B cell (primary cell): ENCODE results near the gene SCARF1. TPM values are rescaled to one million over a fixed set of nuclear protein-coding genes. Genes with fewer than 3 reads are reported as not detected.
A peak's percentile ranks its signal among the peaks of the same experiment; 100 is the strongest.

Experiments used
- ATAC-seq: fragments of 200-7000 bp; cut with Tn5 transposase; one replicate; pipeline ENCODE4 v1.10.0; 2021; ENCODE audit warnings: low read depth, mild to moderate bottlenecking, moderate number of reproducible peaks, moderate library complexity
- CTCF ChIA-PET: fragments of 350-600 bp; sonication (Branson Sonifier 250); formaldehyde crosslinking; loops from one replicate; lab custom pipeline; 2021; ENCODE audit warnings: antibody characterized with exemption, inconsistent platforms; lab: Charles Lee
- POLR2A ChIA-PET: fragments of 350-600 bp; sonication (Branson Sonifier 250); formaldehyde crosslinking; loops from one replicate; lab custom pipeline; 2021; ENCODE audit warnings: antibody characterized with exemption; lab: Charles Lee
- DNase-seq: peaks from one replicate; pipeline ENCODE4 v3.0.0; 2013
- H2AFZ ChIP-seq: 2 replicates; pipeline ENCODE4 v1.6.1; 2012; ENCODE audit warnings: mild to moderate bottlenecking, low read depth, low read length; ENCODE audit not compliant: insufficient read depth, poor library complexity, severe bottlenecking
- H3K27ac ChIP-seq, 2 donors: 1 replicate in 1 of 2; 2 replicates in 1 of 2; pipeline ENCODE4 v1.5.1; 2012 to 2013; ENCODE audit warnings: low read length in 2 of 2, mild to moderate bottlenecking in 2 of 2, moderate library complexity in 1 of 2
- H3K27me3 ChIP-seq, 4 experiments: fragments of 200-600 bp in 1 of 4; sonication (generic) in 1 of 4; replicated peaks in 1 of 4; 1 replicate in 2 of 4; 2 replicates in 2 of 4; pipeline versions ENCODE4 v1.6.1 to v1.7.0; 2013 to 2016; ENCODE audit warnings: low read length in 3 of 4, mild to moderate bottlenecking in 2 of 4, mixed read lengths in 1 of 4, moderate library complexity in 1 of 4; ENCODE audit not compliant: insufficient read depth in 4 of 4, control insufficient read depth in 3 of 4; ENCODE audit errors: control extremely low read depth in 1 of 4
- H3K36me3 ChIP-seq, 2 experiments: replicated peaks in 1 of 2; 1 replicate in 1 of 2; 2 replicates in 1 of 2; pipeline versions ENCODE4 v1.6.1 to v1.7.1; 2013; ENCODE audit warnings: low read length in 1 of 2; ENCODE audit not compliant: insufficient read depth in 2 of 2, control insufficient read depth in 1 of 2; ENCODE audit errors: control extremely low read depth in 1 of 2, extremely low read depth in 1 of 2
- H3K4me1 ChIP-seq, 2 donors: fragments of 200-600 bp in 1 of 2; sonication (generic) in 1 of 2; 1 replicate in 1 of 2; 2 replicates in 1 of 2; pipeline versions ENCODE4 v1.5.1 to v1.6.1; 2013 to 2017; ENCODE audit warnings: low read length in 2 of 2; ENCODE audit not compliant: control insufficient read depth in 2 of 2, insufficient read depth in 2 of 2
- H3K4me2 ChIP-seq: replicated peaks from 2 replicates; pipeline ENCODE3; 2012; ENCODE audit warnings: mild to moderate bottlenecking, low read depth, low read length; ENCODE audit not compliant: poor library complexity, severe bottlenecking
- H3K4me3 ChIP-seq, 5 experiments: fragments of 200-600 bp in 1 of 5; sonication (generic) in 1 of 5; 1 replicate in 3 of 5; 2 replicates in 2 of 5; pipeline versions ENCODE4 v1.5.1 to v1.7.0; 2011 to 2016; ENCODE audit warnings: low read length in 4 of 5, mild to moderate bottlenecking in 4 of 5, low read depth in 2 of 5, control low read depth in 1 of 5, moderate library complexity in 1 of 5; ENCODE audit not compliant: insufficient read depth in 1 of 5; ENCODE audit errors: control extremely low read depth in 1 of 5, extremely low read depth in 1 of 5
- H3K79me2 ChIP-seq: fragments of 200-600 bp; sonication (generic); one replicate; pipeline ENCODE4 v1.6.0; 2016; ENCODE audit warnings: low read length; ENCODE audit not compliant: control insufficient read depth, insufficient read depth
- H3K9ac ChIP-seq: fragments of 200-600 bp; sonication (generic); 2 replicates; pipeline ENCODE4 v1.6.1; 2017; ENCODE audit warnings: mild to moderate bottlenecking, low read length, moderate library complexity
- H3K9me3 ChIP-seq, 3 donors: one replicate each; pipeline versions ENCODE4 v1.6.1 to v1.7.1; 2013; ENCODE audit warnings: low read length in 2 of 3; ENCODE audit not compliant: control insufficient read depth in 2 of 3, insufficient read depth in 1 of 3; ENCODE audit errors: control extremely low read depth in 1 of 3
- H4K20me1 ChIP-seq: 2 replicates; pipeline ENCODE4 v1.6.0; 2012; ENCODE audit warnings: mild to moderate bottlenecking, low read length; ENCODE audit not compliant: insufficient read depth, control insufficient read depth, poor library complexity, severe bottlenecking
- H3K27ac Mint-ChIP-seq: one replicate; pipeline ENCODE4 v1.8.0; 2021; ENCODE audit warnings: mixed read lengths
- H3K27me3 Mint-ChIP-seq: one replicate; pipeline ENCODE4 v1.8.0; 2021; ENCODE audit warnings: mixed read lengths
- H3K4me1 Mint-ChIP-seq: one replicate; pipeline ENCODE4 v1.8.0; 2021; ENCODE audit warnings: mixed read lengths
- H3K4me3 Mint-ChIP-seq: one replicate; pipeline ENCODE4 v1.8.0; 2021; ENCODE audit warnings: mixed read lengths
- H3K9me3 Mint-ChIP-seq: one replicate; pipeline ENCODE4 v1.8.0; 2022; ENCODE audit warnings: mixed read lengths; ENCODE audit not compliant: insufficient read depth
- CTCF ChIP-seq: fragments of 200-600 bp; IDR thresholded peaks from one replicate; pipeline ENCODE4 v1.8.0; 2022; ENCODE audit warnings: antibody characterized with exemption, mild to moderate bottlenecking
- EZH2 ChIP-seq: IDR thresholded peaks from 2 replicates; pipeline ENCODE4 v1.6.1; 2012; ENCODE audit warnings: borderline replicate concordance, low read depth, mild to moderate bottlenecking, moderate library complexity, low read length; ENCODE audit not compliant: insufficient read depth, poor library complexity, severe bottlenecking
- WGBS: methylation state at CpG from one replicate; pipeline ENCODE4 v1.1.5; 2013; ENCODE audit warnings: missing lambda C conversion rate; ENCODE audit not compliant: insufficient coverage; 5-methylcytosine and 5-hydroxymethylcytosine counted together
- intact Hi-C: fragments of 100-400 bp; cut with micrococcal nuclease; formaldehyde crosslinking; loops from one replicate; pipeline ENCODE4 v1.10.0; 2022
- polyA plus RNA-seq: library from polyadenylated mRNA; depleted of rRNA; stranded (reverse); fragments of >200 nt; gene quantifications from 2 replicates; pipeline ENCODE4 v1.2.3, GENCODE V29; 2012
- total RNA-seq, 2 donors: library from RNA; stranded (reverse); fragments of 120-200 nt in 1 of 2; gene quantifications; 1 replicate in 1 of 2; 2 replicates in 1 of 2; pipeline versions ENCODE4 v1.2.3 to v1.2.4, GENCODE V29; 2013 to 2022

The SCARF1 gene
- total and polyA plus RNA-seq, 2 donors (not counting 1 experiment from before 2014, with no cell fraction given) = 0.54 to 3.7 TPM

- Histone ChIP-seq H3K9ac (no peak overlapping the region), H4K20me1 (peaks cover 33% of the 10 kb centered on the region), H3K4me3 (no peak overlapping the region), H3K27ac (no peak overlapping the region), H3K4me1 (peaks cover 0 to 19% of the 10 kb centered on the region in 2 donors), H2AFZ (no peak overlapping the region), H3K9me3 (peaks cover 0 to 9% (median 0%) of the 10 kb centered on the region in 3 donors), H3K36me3 (peaks cover 0 to 22% of the 10 kb centered on the region in 2 experiments), H3K4me2 (peak overlapping the region; percentile 28), H3K27me3 (no peaks in the 10 kb centered on the region), H3K79me2 (peaks cover 18% of the 10 kb centered on the region)
- TF ChIP-seq CTCF = no peak
- TF ChIP-seq EZH2 = no peak
- ChIA-PET POLR2A (interaction anchor here (1.0 kb wide), 1 partner anchor 23 kb away, joined by 3 read pairs; the partner anchor contains the start of gene SLC43A2), CTCF (interaction anchor here (1.0 to 1.1 kb wide), 2 partner anchors 20 to 240 kb away, joined by 3 read pairs; no protein-coding TSS in a partner anchor)
- H3K9me3 Mint-ChIP-seq = no peaks in the 10 kb centered on the region
- WGBS = 48% methylated on average over 32 of the region's 35 CpGs
- peaks cover 27% of the 10 kb centered on the region for H3K4me1 Mint-ChIP-seq
- H3K27ac Mint-ChIP-seq = no peak overlapping the region
- H3K4me3 Mint-ChIP-seq = no peak overlapping the region
- no peak for DNase-seq
- intact Hi-C loops = no loop called here
- ATAC-seq = no peak
- H3K27me3 Mint-ChIP-seq = no peaks in the 10 kb centered on the region
Observed at GRCh38 chr17:1604831-1605528, 40.6 kb downstream of the SCARF1 start.

- H4K20me1 ChIP-seq = peaks cover 33% of the 10 kb centered on the region
- peaks cover 0 to 14% of the 10 kb centered on the region in 2 experiments for H3K36me3 ChIP-seq
- no peak for ATAC-seq
- CTCF ChIA-PET = no interaction called here
- no peak overlapping the region for H3K9ac ChIP-seq
- intact Hi-C loops = no loop called here
- peaks cover 7% of the 10 kb centered on the region for H3K4me1 Mint-ChIP-seq
- no peak overlapping the region for H3K27ac Mint-ChIP-seq
- H3K79me2 ChIP-seq = peaks cover 19% of the 10 kb centered on the region
- H3K4me2 ChIP-seq = no peak overlapping the region
- H2AFZ ChIP-seq = no peak overlapping the region
- H3K9me3 ChIP-seq = peaks cover 0 to 9% (median 0%) of the 10 kb centered on the region in 3 donors
- POLR2A ChIA-PET = no interaction called here
- DNase-seq = no peak
- WGBS = 99% methylated on average over 14 of the region's 14 CpGs
- H3K4me3 Mint-ChIP-seq = no peak overlapping the region
- TF ChIP-seq EZH2 (no peak), CTCF (no peak)
- H3K27ac ChIP-seq = no peak overlapping the region
- H3K4me3 ChIP-seq = no peak overlapping the region
- peaks cover 0 to 9% of the 10 kb centered on the region in 2 donors for H3K4me1 ChIP-seq
- no peaks in the 10 kb centered on the region for H3K27me3 Mint-ChIP-seq
- H3K27me3 ChIP-seq = no peaks in the 10 kb centered on the region
- H3K9me3 Mint-ChIP-seq = no peaks in the 10 kb centered on the region
Observed at GRCh38 chr17:1601571-1601970, 44.0 kb downstream of the SCARF1 start.
